Islet of Langerhans (tissue), 1 donor: ENCODE results near the gene VSTM2L.

Experiments used
- FAIRE-seq: peaks from one replicate; lab custom pipeline; 2011; peaks lifted over from hg19 to GRCh38; lab: Jason Lieb, UNC

The VSTM2L gene

GRCh38 chr20:37991157-37991866 is 88.4 kb downstream of the VSTM2L start:
- no peak for FAIRE-seq

- FAIRE-seq, result no peak
These were observed 89.0 kb downstream of the VSTM2L start for GRCh38 chr20:37991908-37992307.

DNA sequence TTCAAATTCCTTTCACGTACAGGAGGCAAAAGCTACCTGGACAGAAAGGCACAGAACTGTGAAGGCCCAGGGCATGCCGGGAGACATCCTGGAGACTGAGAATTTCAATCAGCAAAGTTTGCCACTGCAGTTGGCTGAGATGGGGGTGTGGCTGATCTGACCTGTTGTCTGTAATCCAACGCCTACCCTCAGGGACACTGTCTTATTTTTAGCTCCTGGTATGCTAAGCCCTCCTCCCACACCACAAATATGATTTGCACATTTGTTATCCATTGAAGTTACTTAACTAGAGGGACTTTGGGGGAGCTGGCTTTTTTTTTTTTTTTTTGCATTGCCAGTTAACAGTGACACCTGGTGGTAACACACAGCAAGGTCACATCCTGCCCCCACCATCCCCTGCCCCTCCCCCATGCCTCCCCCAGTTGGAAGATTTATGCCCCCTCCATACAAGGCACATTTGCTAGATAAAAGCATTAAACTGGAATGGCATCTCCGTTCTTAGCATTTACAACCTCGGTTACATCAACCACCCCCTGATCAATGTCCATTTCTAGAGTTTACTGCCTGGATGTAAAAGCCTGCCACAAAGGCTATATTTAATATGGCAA is 90.0 kb downstream of the VSTM2L start:
- no peak for FAIRE-seq

DNA sequence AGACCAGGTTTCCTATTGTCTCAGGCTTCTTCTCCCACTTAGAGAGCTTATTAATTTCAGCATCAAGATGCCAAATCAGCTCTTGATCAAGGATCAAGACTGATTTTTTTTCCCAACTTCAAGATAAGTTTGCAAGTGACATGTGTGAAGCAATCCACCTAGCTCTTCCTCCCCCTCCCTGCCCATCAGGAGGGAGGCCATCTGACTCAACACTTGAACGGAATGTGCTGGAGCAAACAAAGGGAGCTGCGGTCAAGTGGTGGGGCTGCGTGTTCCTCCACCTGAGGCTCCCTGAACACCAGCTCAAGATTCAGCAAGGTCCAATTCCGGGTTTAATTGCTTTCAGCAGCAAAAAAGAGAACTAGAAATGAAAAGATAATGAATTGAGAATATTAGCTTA is 91.6 kb downstream of the VSTM2L start:
- no peak for FAIRE-seq
